ENCODE results near the gene ZNF195.
"Not testable (repeated sequence)": the region's sequence is repeated elsewhere in the genome, so short reads cannot be mapped to it uniquely, and the experiment has no call there.

The ZNF195 gene

DNA sequence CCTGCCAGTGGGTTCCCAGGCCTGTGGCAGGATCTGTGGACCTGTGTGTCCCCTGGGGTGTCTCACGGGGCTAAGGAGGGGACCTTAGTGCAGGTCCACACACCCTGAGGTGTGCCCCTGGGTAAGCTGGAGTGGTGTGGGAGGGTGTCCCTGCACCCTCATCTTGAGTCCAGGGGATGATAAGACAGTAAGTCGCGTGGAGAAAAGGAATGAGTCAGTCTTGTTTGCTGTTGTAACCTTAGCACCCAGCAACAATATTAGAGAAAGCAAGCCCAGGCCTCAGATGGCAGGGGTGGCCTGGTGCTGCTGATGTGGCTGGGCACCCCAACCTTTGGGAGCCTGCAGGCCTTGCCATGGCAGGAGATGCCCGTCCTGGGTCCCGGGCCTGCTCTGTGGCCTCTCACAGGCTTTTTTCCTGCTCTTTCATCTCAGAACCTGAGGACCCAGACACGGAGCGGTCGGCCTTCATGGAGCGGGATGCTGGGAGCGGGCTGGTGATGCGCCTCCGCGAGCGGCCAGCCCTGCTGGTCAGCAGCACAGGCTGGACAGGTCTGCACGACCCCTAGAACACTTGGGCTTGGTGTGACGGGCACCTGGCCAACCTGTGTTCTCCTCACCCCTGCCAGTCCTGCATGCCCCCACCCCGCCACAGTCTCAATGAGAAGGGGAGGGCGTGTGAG, 23.4 kb upstream of the ZNF195 start:
- DNase-seq: not testable (repeated sequence)

DNA sequence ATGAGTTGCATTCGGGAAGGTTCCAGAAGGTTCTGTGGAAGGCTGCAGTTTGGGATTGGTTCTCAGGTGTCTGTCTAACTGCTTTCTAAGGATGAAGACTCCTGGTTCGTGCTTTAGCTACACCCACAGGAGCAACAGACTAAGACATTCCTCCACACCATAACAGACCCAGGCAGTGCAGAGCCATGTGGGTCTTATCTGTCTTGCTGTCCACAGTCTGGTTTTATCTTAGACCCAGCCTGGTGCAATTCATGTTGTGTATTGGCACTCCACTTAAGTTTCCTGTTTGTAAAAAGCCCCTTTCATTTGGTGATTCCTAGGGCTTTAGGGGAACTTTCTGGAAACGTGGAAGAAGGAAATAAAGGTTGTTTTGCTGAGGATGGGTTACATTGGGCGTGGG, 22.1 kb upstream of the ZNF195 start:
- not testable (repeated sequence) for DNase-seq

DNA sequence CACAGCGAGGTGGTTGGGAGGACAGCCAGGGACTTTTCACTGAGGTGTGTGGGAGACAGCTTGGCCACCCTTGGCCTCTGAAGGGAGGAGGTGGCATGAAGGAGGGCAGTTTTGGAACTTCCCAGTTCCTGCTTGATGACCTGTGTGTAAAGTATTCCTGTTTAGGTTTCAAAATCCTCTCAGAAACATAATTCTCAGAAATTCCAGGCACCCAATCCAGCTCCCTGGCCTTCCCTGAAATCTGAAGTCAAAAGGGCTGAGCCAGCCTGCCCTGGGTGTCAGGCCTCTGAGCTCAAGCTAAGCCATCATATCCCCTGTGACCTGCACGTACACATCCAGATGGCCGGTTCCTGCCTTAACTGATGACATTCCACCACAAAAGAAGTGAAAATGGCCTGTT, 19.6 kb upstream of the ZNF195 start:
- not testable (repeated sequence) for DNase-seq

DNA sequence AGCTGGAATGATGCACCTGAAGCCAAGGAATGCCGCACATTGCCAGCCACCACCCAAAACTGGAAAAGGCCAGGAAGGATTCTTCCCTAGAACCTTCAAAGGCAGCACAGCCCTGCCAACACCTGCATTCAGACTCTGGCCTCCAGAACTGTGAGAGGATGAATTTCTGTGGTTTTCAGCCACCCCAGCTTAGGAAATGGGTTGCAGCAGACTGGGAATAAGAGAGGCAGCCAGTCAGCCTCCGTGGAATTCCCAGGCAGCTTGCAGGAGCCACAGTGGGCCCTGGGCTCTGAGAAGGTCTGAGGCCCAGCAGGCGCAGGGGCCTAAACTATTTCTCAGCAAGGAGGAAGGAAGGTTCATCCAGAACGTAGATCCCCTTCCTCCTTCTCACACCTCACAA, 19.2 kb upstream of the ZNF195 start:
- not testable (repeated sequence) for DNase-seq

DNA sequence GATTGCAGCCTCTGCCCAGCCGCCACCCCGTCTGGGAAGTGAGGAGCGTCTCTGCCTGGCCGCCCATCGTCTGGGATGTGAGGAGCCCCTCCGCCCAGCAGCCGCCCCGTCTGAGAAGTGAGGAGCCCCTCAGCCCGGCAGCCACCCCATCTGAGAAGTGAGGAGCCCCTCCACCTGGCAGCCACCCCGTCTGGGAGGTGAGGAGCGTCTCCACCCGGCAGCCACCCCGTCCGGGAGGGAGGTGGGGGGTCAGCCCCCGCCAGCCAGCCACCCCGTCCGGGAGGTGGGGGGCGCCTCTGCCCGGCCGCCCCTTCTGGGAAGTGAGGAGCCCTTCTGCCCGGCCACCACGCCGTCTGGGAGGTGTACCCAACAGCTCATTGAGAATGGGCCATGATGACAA, 18.3 kb upstream of the ZNF195 start:
- not testable (repeated sequence) for DNase-seq

DNA sequence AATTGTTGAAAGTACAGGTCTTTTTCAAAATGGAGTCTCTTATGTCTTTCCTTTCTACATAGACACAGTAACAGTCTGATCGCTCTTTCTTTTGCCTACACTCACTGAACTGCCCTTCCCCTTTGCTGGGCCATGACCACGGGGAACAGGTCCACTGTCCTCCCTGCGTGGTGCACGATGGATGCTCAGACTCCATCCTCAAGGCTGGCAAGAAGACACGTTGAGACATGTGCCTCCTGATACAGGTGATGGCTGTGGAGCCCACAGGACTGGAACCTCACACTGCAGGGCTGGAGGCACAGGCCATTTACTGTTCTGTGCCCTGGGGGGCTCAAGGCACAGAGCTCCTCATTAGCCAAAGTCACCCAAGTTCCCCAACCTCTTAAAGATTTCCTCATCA, 16.5 kb upstream of the ZNF195 start:
- DNase-seq: not testable (repeated sequence)

DNA sequence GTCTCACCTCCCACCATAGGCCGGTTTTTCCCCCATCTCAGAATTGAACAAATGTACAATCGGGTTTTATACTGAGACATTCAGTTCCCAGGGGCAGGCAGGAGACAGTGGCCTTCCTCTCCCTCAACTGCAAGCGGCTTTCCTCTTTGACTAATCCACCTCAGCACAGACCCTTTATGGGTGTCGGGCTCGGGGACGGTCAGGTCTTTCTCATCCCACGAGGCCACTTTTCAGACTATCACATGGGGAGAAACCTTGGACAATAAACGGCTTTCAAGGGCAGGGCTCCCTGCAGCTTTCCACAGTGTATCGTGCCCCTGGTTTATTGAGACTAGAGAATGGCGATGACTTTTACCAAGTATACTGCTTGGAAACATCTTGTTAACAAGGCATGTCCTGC, 16.0 kb upstream of the ZNF195 start:
- DNase-seq: not testable (repeated sequence)

DNA sequence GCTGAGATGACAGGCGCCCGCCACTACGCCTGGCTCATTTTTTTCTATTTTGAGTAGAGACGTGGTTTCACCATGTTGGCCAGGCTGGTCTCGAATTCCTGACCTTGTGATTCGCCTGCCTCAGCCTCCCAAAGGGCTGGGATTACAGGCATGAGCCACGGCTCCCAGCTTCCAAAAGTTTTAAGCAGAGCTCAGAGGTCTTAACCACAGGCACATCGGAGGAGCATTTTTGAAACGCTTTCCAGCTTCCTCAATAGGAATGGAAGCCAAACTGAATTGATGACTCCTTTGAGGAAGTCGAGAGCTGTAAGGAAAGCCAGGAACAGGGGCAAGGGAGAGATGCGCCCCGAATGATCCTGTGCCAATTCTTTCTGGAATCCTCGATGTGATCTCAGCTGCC, 14.5 kb upstream of the ZNF195 start:
- DNase-seq: not testable (repeated sequence)

DNA sequence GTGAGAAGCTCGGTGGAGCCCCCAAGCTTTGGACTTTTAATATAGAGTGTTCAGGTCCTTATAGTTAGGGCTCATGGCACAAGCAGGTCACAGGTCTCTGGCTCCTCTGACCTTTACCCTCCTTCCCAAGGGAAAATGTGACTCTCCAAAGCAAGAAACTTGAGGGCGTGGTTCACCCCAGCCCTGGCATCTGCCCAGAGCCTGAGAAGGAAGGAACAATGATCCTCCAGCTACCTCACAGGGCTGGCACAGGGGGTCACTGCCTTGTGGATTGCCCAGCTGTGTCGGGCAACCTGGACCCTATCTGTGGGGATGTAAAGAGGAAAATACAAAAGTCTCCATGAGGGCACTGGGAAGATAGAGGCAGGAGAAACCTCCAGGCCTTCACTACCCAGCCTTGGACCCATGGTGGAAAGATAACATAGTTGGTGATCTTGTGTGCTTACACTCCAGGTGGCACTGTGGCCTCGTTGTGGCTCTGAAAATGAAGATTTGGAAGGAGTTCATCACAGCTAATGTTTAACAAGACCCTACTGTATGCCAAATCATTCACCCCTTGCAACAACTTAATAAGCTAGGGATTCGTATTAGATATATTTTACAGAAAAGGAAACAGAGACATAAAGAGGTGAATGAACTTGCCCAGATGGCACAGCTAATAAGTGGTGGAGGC, 3.8 kb upstream of the ZNF195 start:
- DNase-seq: no peak

DNA sequence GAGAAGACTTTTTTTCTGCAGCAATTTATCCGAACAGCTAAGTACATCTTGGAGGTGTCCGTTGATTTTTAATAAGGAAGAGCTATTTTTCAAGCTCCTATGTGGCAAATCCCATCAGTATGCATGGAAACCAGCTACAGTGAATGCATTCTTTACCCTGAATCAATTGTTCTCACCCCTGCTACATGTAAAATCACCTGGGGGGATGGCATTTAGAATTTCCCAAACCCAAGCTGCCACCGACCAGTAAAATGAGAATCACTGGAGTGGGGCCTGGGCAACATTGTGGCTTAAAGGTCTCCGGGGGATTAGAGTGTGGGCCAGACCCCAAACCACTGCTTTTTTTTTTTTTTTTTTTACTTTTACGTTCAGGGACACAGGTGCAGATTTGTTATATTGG, 2.8 kb upstream of the ZNF195 start:
- no peak for DNase-seq

DNA sequence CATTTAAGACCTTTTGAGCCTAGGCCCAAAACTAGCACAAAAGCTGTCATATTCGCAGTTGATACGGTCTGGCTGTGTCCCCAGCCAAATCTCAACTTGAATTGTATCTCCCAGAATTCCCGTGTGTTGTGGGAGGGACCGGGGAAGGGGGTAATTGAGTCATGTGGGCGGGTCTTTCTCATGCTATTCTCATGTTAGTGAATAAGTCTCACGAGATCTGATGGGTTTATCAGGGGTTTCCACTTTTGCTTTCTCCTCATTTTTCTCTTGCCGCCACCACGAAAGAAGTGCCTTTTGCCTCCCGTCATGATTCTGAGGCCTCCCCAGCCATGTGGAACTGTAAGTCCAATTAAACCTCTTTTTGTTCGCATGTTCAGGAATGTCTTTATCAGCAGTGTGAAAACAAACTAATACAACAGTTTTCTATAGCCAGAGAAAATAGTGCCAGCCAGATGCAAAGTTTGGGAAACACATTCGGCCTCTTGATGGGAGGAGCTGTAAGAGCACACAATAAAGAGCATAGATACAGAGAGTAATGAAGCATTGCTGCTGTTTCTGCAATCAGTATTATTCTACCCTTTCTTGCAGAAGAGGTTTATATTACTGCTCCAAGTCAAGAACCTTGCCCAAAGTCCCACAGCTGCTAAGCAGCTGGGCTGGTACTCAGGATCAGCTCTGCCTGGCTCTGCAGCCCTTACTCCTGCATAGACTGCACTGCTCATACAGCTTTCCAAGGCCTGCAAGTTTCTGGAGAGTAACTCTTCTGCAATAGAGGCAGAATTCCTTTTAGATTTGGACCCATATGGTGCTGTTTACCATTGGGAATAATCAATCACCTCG, 2.0 kb upstream of the ZNF195 start:
- no peak for DNase-seq

DNA sequence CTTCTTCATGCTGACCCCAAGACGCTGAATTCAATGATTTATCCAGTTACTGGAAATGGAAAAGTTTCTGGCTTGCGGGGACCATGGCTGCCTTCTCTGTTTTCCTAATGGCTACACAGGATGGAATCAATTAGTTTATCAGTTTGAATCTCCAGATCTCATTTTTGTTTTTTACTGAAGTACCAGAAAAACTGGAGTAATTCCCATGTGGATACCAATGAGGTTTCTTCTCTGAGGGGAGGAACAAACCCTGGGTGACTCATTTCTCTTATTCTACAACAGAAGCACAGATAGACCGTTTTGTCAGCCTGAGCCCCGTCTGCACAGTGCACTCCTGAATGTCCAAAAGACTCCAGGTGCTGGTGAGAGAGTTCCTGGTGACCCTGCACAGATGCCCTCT, 3.4 kb downstream of the ZNF195 start:
- no peak for DNase-seq

DNA sequence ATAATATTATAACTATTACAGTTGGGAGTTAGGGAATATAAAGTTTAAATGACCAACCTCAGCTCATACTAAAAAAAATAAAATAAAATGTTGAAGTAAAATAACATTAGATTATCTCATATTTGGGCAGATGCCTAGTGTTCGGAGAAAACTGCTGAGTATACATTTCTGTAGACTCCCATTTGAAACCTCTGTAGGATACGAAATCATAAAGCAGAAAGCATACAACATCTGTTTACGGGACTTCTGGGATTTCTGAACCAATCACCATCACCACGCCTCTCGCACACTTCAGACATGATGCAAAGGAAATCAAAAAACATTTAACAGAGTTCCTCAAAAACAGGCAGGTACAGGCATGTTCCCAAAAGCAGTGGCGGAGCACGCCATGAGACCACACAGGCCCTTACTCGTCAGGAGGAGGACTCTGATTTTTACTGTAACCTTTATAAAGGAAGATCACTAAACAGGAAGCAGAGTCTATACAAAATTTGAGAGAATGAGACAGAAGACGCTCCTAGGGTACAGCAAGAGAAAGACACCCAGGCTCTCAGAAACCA, 8.6 kb downstream of the ZNF195 start:
- no peak for DNase-seq

DNA sequence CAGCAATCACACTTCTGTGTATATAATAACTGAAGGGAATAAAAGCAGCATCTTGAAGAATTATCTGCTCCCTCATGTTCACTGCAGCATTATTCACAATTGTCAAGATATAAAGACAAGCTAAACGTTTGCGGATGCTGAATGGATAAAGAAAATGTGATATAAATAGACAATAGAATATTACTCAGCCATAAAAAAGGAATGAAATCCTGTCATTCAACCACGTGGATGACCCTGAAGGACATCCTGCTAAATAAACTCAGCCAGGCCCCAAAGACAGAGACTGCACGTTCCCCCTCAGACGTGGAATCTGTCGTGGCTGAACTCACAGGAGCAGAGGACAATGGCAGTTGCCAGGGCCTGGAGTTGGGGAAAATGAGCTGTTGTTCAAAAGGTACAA, 9.6 kb downstream of the ZNF195 start:
- DNase-seq: no peak

DNA sequence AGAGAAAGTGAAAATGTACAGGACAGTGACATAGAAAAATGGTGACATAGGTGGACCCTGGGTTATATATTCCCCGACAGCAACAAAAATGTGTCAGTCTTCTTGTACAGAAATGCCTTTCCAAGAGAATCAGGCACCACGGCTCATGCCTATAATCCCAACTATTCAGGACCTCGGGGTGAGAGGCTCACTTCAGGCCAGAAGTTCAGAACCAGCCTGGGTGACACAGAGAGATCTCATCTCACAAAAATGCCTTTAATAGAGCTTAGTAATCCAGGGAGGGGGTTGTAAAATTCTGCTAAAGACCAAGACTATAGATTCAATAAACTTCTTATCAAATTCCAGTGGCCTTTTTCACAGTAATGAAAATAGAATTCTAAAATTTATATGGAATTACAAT, 10.7 kb downstream of the ZNF195 start:
- DNase-seq: no peak

DNA sequence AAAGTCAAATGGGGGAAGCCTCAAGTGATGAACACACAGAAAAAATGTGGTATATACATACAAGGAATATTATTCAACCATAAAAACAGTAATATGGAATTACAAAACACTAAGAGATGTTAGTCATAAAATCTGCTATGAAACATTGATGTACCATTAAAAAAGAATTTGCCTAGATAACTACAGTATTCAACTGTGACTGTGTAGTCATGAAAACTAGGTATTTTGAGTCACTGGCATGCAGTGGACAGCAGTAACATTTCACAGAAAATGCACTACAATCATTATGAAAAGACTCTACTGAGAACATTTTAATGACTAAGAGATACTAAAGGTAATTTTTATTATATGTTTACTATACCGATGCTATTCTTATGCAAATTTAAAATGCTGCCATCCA, 11.7 kb downstream of the ZNF195 start:
- DNase-seq: no peak

DNA sequence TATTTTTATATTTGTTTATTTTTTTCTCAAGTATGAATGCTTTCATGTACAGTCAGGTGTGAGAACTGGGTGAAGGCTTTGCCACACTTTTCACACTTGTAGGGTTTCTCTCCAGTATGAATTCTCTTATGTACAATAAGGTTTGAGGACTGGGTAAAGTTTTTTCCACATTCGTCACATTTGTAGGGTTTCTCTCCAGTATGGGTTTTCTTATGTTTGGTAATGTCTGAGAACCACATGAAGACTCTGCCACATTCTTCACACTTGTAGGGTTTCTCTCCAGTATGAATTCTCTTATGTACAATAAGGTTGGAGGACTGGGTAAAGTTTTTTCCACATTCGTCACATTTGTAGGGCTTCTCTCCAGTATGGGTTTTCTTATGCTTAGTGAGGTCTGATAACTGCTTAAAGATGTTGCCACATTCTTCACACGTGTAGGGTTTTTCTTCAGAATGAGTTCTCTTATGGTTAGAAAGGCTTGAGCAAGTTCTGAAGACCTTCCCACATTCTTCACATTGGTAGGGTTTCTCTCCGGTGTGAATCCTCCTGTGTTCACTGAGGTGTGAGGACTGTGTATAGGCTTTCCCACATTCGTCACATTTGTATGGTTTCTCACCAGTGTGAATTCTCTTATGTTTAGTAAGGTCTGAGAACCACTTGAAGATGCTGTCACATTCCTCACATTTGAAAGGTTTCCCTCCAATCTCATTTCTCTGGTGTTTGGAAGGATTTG, 19.7 kb downstream of the ZNF195 start:
- DNase-seq: no peak

DNA sequence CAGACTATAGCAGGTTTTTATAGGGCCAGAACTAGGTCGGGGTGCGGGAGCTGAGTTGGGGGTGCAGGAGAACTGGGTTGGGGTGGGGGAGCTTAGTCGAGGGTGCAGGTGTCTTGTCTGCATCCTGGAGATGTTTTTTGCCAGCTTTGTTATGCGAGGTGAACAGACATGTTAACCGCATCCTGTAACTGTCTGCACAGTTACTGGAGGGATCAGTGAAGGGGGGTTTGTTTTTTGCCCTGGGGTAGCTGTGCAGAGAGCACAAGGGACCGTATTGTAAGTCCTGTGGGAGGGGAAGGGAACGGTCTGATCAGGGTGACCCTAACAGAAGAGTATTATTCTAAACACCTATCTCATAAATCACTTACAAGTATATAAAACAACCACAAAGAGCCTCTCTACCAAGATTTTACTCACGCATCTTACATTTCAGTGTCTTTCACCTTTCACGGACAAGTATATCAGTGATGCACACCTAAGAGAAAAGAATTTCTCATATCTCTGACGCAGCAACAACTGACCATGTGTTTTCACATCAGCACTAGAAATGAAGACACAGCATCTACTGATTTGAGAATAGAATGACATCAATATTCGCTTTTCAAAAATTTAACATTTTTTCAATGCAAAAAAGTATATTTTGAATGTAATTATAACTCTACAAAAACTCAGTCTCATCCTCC, 20.8 kb downstream of the ZNF195 start:
- no peak for DNase-seq

DNA sequence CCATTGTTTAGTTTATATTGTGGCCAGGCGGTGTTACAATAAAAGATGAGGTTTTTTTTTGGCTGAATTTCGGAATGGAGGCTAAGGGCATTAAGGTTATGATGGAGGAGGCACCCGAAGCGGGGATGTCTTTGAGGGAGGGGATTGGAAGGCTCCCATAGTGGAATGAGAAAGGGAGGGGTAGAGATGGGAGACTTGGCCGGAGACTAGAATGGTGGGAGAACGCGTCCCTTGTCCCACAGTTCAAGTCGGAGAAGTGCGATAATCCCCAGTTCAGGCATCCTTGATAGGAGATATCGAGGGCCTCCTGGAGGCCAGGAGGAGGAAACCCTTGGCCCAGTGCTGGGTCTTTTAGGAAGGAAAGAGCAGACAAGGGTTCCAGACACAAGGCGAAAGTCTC, 21.6 kb downstream of the ZNF195 start:
- DNase-seq: no peak

DNA sequence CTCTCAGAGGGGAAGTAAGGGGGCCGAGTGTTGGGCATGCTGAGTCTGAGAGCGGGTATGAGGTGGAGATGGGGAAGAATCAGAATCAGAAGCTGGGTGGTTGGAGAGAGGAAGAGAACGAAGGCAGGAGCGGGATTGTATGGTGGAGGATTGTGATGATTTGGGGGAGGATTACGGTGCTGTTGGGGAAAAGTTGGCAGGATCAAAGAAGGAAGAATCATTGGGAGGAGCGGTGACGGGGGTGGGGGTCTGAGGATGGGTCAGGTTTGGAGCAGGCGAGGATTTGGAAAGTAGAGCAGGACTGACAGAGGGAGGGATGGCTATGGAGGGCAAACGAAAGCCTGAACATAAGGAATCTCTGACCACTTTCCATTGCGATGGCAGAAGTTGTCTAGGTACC, 22.1 kb downstream of the ZNF195 start:
- DNase-seq: no peak

DNA sequence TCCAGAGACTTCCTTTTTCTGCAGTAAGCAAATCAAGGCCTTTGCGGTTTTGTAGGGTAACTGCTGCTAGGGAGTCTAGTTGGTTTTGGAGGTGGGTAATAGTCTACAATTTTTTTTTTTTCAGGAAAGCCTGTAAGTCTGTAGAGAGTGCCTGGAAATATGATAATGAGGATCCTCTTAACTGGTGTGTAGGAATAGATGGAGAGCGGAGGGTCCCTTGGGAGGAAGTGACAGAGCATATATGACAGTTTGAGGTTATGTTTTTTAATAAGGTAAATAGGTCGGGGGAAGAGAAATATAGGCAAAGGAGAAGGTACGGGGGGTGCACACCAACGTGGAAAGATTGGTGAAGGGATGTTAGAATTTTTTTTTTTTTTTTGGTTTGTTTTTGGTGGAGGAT, 25.9 kb downstream of the ZNF195 start:
- no peak for DNase-seq

DNA sequence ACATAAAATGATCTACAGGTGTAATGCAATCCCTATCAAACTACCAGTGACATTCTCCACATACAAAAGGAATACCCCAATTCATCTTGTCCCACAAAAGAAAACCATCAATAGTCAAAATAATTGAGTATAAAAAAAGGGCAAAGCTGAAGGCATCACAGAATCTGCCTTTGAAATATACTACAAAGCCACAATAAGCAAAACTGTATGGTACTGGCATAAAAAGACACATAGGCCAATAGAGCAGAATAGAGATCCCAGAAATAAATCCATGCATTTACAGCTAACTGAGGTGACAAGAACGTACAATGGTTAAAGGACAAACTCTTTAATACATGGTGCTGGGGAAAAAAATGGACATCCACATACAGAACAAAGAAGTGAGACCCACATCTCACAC, 31.8 kb downstream of the ZNF195 start:
- no peak for DNase-seq

Data from DMS79 treated with DMSO at 0.1 percent for 48 hours (cell line).